Adipocyte (in vitro differentiated cells): ENCODE results near the gene PLCL2.
"Not testable (repeated sequence)": the region's sequence is repeated elsewhere in the genome, so short reads cannot be mapped to it uniquely, and the experiment has no call there.

Experiments used
- DNase-seq: peaks from one replicate; pipeline ENCODE4 v3.0.0-alpha.2; 2015; ENCODE audit warnings: low read depth
- H3K27me3 ChIP-seq: replicated peaks from 2 replicates; pipeline ENCODE4 v1.7.0; 2013; ENCODE audit warnings: mild to moderate bottlenecking, low read length, moderate library complexity; ENCODE audit not compliant: control insufficient read depth, insufficient read depth
- H3K36me3 ChIP-seq: 2 replicates; pipeline ENCODE4 v1.7.0; 2013; ENCODE audit warnings: low read length, mild to moderate bottlenecking, moderate library complexity; ENCODE audit not compliant: control insufficient read depth, insufficient read depth, severe bottlenecking
- H3K4me1 ChIP-seq: 2 replicates; pipeline ENCODE4 v1.7.0; 2013; ENCODE audit warnings: mild to moderate bottlenecking, low read length, moderate library complexity; ENCODE audit not compliant: control insufficient read depth, insufficient read depth
- H3K4me3 ChIP-seq: 2 replicates; pipeline ENCODE4 v1.7.0; 2013; ENCODE audit warnings: mild to moderate bottlenecking, low read length, moderate library complexity
- H3K9ac ChIP-seq: 2 replicates; pipeline ENCODE4 v1.7.0; 2013; ENCODE audit warnings: mild to moderate bottlenecking, low read length, moderate library complexity
- H3K9me3 ChIP-seq: 2 replicates; pipeline ENCODE4 v1.7.0; 2013; ENCODE audit warnings: mild to moderate bottlenecking, low read length, moderate library complexity; ENCODE audit not compliant: control insufficient read depth

PLCL2 gene

GRCh38 chr3:17088602-17089313, 204.0 kb downstream of the PLCL2 start:
- Histone ChIP-seq H3K9me3 (no peaks in the 10 kb centered on the region), H3K4me3 (no peak overlapping the region), H3K9ac (no peak overlapping the region), H3K36me3 (peaks cover 2% of the 10 kb centered on the region), H3K4me1 (peaks cover 30% of the 10 kb centered on the region), H3K27me3 (no peaks in the 10 kb centered on the region)
- DNase-seq = no peak

- DNase-seq = peak; percentile 26
- Histone ChIP-seq H3K9ac (no peak overlapping the region), H3K9me3 (no peaks in the 10 kb centered on the region), H3K4me1 (peaks cover 30% of the 10 kb centered on the region), H3K36me3 (peaks cover 2% of the 10 kb centered on the region), H3K4me3 (peak overlapping the region; percentile 47), H3K27me3 (no peaks in the 10 kb centered on the region)
Observed at GRCh38 chr3:17089314-17089700, 204.6 kb downstream of the PLCL2 start.

- peaks cover 30% of the 10 kb centered on the region for H3K4me1 ChIP-seq
- DNase-seq = no peak
- no peak overlapping the region for H3K4me3 ChIP-seq
- no peaks in the 10 kb centered on the region for H3K27me3 ChIP-seq
- H3K36me3 ChIP-seq = peaks cover 2% of the 10 kb centered on the region
- H3K9ac ChIP-seq = no peak overlapping the region
- H3K9me3 ChIP-seq = no peaks in the 10 kb centered on the region
Observed at GRCh38 chr3:17090280-17090983, 205.7 kb downstream of the PLCL2 start.

- Histone ChIP-seq H3K4me3 (no peak overlapping the region), H3K27me3 (no peaks in the 10 kb centered on the region), H3K4me1 (peaks cover 30% of the 10 kb centered on the region), H3K9ac (no peak overlapping the region), H3K36me3 (no peaks in the 10 kb centered on the region), H3K9me3 (no peaks in the 10 kb centered on the region)
- DNase-seq = peak; percentile 19
Observed at GRCh38 chr3:17091910-17092582, 207.3 kb downstream of the PLCL2 start.

GRCh38 chr3:17092583-17092933, 207.8 kb downstream of the PLCL2 start:
- Histone ChIP-seq H3K27me3 (no peaks in the 10 kb centered on the region), H3K4me1 (peaks cover 30% of the 10 kb centered on the region), H3K9ac (no peak overlapping the region), H3K4me3 (no peak overlapping the region), H3K36me3 (no peaks in the 10 kb centered on the region), H3K9me3 (no peaks in the 10 kb centered on the region)
- no peak for DNase-seq

GRCh38 chr3:17094551-17094950, 209.8 kb downstream of the PLCL2 start:
- Histone ChIP-seq H3K9me3 (no peaks in the 10 kb centered on the region), H3K4me1 (peaks cover 21% of the 10 kb centered on the region), H3K36me3 (no peaks in the 10 kb centered on the region), H3K4me3 (no peak overlapping the region), H3K27me3 (no peaks in the 10 kb centered on the region), H3K9ac (no peak overlapping the region)
- no peak for DNase-seq

GRCh38 chr3:17103579-17103978, 218.8 kb downstream of the PLCL2 start:
- no peaks in the 10 kb centered on the region for H3K4me1 ChIP-seq
- H3K27me3 ChIP-seq = no peaks in the 10 kb centered on the region
- DNase-seq = no peak
- no peaks in the 10 kb centered on the region for H3K36me3 ChIP-seq
- no peak overlapping the region for H3K4me3 ChIP-seq
- H3K9me3 ChIP-seq = no peaks in the 10 kb centered on the region
- no peak overlapping the region for H3K9ac ChIP-seq

GRCh38 chr3:17106801-17107200, 222.0 kb downstream of the PLCL2 start:
- H3K27me3 ChIP-seq, DNase-seq, H3K9ac ChIP-seq, H3K9me3 ChIP-seq, H3K4me1 ChIP-seq, H3K4me3 ChIP-seq, H3K36me3 ChIP-seq: not testable (repeated sequence)

- no peak for DNase-seq
- H3K27me3 ChIP-seq = no peaks in the 10 kb centered on the region
- H3K9me3 ChIP-seq = no peaks in the 10 kb centered on the region
- no peaks in the 10 kb centered on the region for H3K36me3 ChIP-seq
- no peaks in the 10 kb centered on the region for H3K4me1 ChIP-seq
- no peak overlapping the region for H3K9ac ChIP-seq
- H3K4me3 ChIP-seq = no peak overlapping the region
Observed at GRCh38 chr3:17110660-17111396, 226.1 kb downstream of the PLCL2 start.

GRCh38 chr3:17111586-17111985, 226.8 kb downstream of the PLCL2 start:
- Histone ChIP-seq H3K9ac (no peak overlapping the region), H3K4me1 (no peaks in the 10 kb centered on the region), H3K4me3 (no peak overlapping the region), H3K27me3 (no peaks in the 10 kb centered on the region), H3K36me3 (no peaks in the 10 kb centered on the region), H3K9me3 (no peaks in the 10 kb centered on the region)
- DNase-seq = no peak

- DNase-seq = no peak
- no peak overlapping the region for H3K9ac ChIP-seq
- no peaks in the 10 kb centered on the region for H3K27me3 ChIP-seq
- H3K4me3 ChIP-seq = no peak overlapping the region
- no peaks in the 10 kb centered on the region for H3K4me1 ChIP-seq
- no peaks in the 10 kb centered on the region for H3K9me3 ChIP-seq
- no peaks in the 10 kb centered on the region for H3K36me3 ChIP-seq
Observed at GRCh38 chr3:17115186-17115585, 230.4 kb downstream of the PLCL2 start.
